ENCODE measurements around the gene ALDH4A1.

DNA sequence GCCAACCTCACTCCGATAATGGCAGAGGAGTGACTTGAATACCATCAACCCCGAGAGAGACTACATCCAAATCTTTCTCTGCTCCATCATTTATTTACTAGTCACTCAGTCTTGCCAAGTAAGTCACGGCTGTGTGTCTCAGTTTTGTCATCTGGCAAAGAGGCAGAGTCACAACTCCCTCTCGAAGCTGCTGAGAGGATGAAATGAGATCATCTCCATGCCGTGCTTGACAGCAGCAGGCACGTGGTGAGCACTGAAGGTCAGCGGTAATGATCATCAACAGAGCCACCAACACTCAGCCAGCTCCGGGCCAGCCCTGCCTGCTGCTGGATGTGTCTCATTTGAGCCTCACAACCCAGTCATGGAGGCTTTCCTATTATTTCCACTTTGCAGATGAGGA is 19.9 kb downstream of the ALDH4A1 start:
- TF ChIP-seq, protein P1, sequence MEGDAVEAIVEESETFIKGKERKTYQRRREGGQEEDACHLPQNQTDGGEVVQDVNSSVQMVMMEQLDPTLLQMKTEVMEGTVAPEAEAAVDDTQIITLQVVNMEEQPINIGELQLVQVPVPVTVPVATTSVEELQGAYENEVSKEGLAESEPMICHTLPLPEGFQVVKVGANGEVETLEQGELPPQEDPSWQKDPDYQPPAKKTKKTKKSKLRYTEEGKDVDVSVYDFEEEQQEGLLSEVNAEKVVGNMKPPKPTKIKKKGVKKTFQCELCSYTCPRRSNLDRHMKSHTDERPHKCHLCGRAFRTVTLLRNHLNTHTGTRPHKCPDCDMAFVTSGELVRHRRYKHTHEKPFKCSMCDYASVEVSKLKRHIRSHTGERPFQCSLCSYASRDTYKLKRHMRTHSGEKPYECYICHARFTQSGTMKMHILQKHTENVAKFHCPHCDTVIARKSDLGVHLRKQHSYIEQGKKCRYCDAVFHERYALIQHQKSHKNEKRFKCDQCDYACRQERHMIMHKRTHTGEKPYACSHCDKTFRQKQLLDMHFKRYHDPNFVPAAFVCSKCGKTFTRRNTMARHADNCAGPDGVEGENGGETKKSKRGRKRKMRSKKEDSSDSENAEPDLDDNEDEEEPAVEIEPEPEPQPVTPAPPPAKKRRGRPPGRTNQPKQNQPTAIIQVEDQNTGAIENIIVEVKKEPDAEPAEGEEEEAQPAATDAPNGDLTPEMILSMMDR (conservative IDR thresholded peaks at IDR 0.05; ENCODE audit: low read depth, low read length) = no peak
- TF ChIP-seq EZH2phosphoT487 (IDR thresholded peaks at IDR 0.05; ENCODE audit: borderline replicate concordance, low read length) (no peak), EZH2 (IDR thresholded peaks at IDR 0.05; ENCODE audit: low read length, unreplicated experiment) (no peak)
